HL-60 (cell line): ENCODE results near the gene MRPL4.
A peak's percentile ranks its signal among the peaks of the same experiment; 100 is the strongest.

ENCODE experiments used
- DNase-seq, 2 experiments: peaks; one replicate each; pipeline ENCODE4 v3.0.0-alpha.2; 2010 to 2020; ENCODE audit warnings: low read depth in 1 of 2, low spot score in 1 of 2
- H3K27ac ChIP-seq: fragments of 250-450 bp; sonication (Bioruptor Pico); replicated peaks from 2 replicates; pipeline ENCODE4 v1.5.1; 2020; ENCODE audit warnings: mild to moderate bottlenecking, moderate library complexity
- H3K27me3 ChIP-seq: fragments of 250-450 bp; sonication (Bioruptor Pico); 2 replicates; pipeline ENCODE4 v1.5.1; 2021; ENCODE audit warnings: mild to moderate bottlenecking, moderate library complexity; ENCODE audit not compliant: insufficient read depth, poor library complexity, severe bottlenecking
- H3K4me3 ChIP-seq: replicated peaks from 2 replicates; pipeline ENCODE4 v1.5.1; 2011; ENCODE audit warnings: mild to moderate bottlenecking, control low read depth, low read length; ENCODE audit not compliant: insufficient read depth
- GABPA ChIP-seq: IDR thresholded peaks from 2 replicates; pipeline ENCODE4 v1.6.1; 2012; ENCODE audit warnings: low read depth
- POLR2AphosphoS5 ChIP-seq: IDR thresholded peaks from 2 replicates; pipeline ENCODE4 v1.6.1; 2012; ENCODE audit warnings: low read depth
- REST ChIP-seq: IDR thresholded peaks from 2 replicates; pipeline ENCODE4 v1.6.1; 2012; ENCODE audit warnings: low read depth; ENCODE audit not compliant: insufficient replicate concordance
- SPI1 ChIP-seq: IDR thresholded peaks from 2 replicates; pipeline ENCODE4 v1.6.1; 2012; ENCODE audit warnings: low read depth, mild to moderate bottlenecking, borderline replicate concordance
- TF ChIP-seq, protein P1 (sequence below): IDR thresholded peaks from one replicate; pipeline ENCODE4 v1.5.1; 2011; ENCODE audit warnings: low read length, control low read depth, inconsistent platforms; ENCODE audit not compliant: insufficient read depth

The MRPL4 gene

DNA sequence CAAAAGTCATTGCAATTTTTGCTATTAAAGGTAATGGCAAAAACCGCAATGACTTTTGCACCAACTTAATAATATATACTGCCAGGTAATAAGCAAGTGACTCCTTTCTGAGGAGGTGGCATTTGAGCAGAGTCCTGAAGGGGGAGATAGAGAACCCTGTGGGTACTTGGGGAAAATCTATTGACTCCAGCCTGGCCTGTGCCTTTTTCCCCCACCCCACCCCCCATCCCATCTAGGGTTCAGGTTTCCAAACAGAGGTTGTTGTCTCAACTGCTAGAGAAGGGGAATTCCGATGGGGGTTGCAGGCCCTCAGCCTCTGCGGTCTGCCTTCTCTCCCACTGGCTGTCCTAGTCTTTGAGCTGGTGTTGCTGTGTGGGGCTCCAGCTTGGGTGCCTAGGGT lies 32.3 kb upstream of the MRPL4 start:
- H3K27me3 ChIP-seq: no peaks in the 10 kb centered on the region
- no peak overlapping the region for H3K4me3 ChIP-seq
- DNase-seq: peak in 1 of 2 experiments; percentile 61
- no peak overlapping the region for H3K27ac ChIP-seq
- TF ChIP-seq, protein P1, sequence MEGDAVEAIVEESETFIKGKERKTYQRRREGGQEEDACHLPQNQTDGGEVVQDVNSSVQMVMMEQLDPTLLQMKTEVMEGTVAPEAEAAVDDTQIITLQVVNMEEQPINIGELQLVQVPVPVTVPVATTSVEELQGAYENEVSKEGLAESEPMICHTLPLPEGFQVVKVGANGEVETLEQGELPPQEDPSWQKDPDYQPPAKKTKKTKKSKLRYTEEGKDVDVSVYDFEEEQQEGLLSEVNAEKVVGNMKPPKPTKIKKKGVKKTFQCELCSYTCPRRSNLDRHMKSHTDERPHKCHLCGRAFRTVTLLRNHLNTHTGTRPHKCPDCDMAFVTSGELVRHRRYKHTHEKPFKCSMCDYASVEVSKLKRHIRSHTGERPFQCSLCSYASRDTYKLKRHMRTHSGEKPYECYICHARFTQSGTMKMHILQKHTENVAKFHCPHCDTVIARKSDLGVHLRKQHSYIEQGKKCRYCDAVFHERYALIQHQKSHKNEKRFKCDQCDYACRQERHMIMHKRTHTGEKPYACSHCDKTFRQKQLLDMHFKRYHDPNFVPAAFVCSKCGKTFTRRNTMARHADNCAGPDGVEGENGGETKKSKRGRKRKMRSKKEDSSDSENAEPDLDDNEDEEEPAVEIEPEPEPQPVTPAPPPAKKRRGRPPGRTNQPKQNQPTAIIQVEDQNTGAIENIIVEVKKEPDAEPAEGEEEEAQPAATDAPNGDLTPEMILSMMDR: peak; percentile 39
- TF ChIP-seq POLR2AphosphoS5: no peak

DNA sequence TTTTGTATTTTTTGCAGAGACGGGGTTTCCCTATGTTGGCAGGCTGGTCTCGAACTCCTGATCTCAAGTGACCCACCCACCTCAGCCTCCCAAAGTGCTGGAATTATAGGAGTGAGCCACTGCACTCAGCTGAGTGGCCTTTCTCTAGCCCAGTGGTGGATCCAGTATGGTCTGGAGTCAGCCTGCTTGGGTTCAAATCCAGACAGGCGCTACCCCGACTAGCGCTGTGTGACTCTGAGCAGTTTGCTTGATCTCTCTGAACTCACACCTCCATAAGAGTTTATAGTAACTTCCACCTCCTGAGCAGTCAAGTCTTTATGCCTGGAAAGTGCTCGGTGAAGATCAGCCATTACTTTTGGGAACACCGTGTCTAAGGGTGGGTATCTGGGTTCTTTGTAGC lies 31.3 kb upstream of the MRPL4 start:
- DNase-seq: no peak
- TF ChIP-seq REST (no peak), GABPA (no peak), SPI1 (no peak), POLR2AphosphoS5 (no peak)
- TF ChIP-seq, protein P1: no peak
- Histone ChIP-seq H3K4me3 (no peak overlapping the region), H3K27ac (no peak overlapping the region), H3K27me3 (no peaks in the 10 kb centered on the region)

DNA sequence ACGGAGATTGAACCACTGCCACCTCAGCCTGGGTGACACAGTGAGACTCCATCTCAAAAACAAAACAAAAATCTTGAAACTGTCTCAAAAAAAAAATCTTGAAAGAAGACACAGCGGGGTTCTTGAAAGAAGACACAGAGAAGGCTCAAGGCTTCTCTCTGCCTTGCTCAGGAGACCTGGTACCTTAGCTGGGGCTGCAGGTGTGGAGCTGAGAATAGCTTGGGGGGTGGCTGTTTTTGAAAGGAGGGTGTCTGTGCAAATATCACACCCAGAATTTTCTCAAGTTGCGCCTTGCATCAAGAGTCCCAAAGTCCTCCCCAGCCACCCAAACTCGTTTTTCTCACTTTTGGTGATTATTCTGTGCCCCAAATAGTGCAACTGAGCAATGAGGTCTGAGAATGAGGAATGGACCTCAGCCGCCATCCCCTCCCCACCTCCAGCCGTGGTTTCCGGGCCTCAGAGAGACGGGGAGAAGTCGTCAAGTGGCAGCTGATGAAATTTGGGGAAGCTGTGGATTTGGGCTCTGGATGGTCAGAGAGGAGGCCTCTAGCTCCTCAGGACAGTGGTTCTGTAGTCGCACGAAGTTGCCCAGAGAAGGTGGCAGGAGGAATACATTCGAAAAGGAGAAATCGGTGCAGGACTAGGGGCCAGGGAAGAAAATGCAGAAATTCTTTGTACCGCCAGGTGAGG lies 29.7 kb upstream of the MRPL4 start:
- no peaks in the 10 kb centered on the region for H3K27me3 ChIP-seq
- no peak overlapping the region for H3K4me3 ChIP-seq
- DNase-seq: peak in 1 of 2 experiments; percentile 78
- no peak overlapping the region for H3K27ac ChIP-seq
- TF ChIP-seq, protein P1: no peak
- no peak for TF ChIP-seq REST
- TF ChIP-seq GABPA: no peak
- TF ChIP-seq POLR2AphosphoS5: 0 out of 2 replicates have a peak, but pooled peaks have one; percentile 22
- peak; percentile 29; the same call in 1 of the 2 replicates for TF ChIP-seq SPI1
